GM06990 (cell line): ENCODE data around the gene CTIF.
A peak's percentile ranks its signal among the peaks of the same experiment; 100 is the strongest.

Experiments used
- DNase-seq: peaks from one replicate; pipeline ENCODE4 v3.0.0-alpha.2; 2011; ENCODE audit not compliant: insufficient read length; ENCODE audit errors: extremely low read depth
- H3K27me3 ChIP-seq: replicated peaks from 2 replicates; pipeline ENCODE4 v1.6.0; 2011; ENCODE audit warnings: low read length; ENCODE audit not compliant: control insufficient read depth, insufficient read depth
- H3K36me3 ChIP-seq: 2 replicates; pipeline ENCODE4 v1.5.1; 2011; ENCODE audit warnings: low read length; ENCODE audit not compliant: control insufficient read depth, insufficient read depth
- H3K4me3 ChIP-seq: replicated peaks from 2 replicates; pipeline ENCODE4 v1.5.1; 2011; ENCODE audit warnings: low read depth, mild to moderate bottlenecking, control low read depth, low read length
- TF ChIP-seq, protein P1 (sequence below): IDR thresholded peaks from 2 replicates; pipeline ENCODE4 v1.5.1; 2011; ENCODE audit warnings: low read length, control low read depth, mild to moderate bottlenecking, inconsistent platforms; ENCODE audit not compliant: insufficient read depth, poor library complexity, severe bottlenecking

Gene CTIF

DNA sequence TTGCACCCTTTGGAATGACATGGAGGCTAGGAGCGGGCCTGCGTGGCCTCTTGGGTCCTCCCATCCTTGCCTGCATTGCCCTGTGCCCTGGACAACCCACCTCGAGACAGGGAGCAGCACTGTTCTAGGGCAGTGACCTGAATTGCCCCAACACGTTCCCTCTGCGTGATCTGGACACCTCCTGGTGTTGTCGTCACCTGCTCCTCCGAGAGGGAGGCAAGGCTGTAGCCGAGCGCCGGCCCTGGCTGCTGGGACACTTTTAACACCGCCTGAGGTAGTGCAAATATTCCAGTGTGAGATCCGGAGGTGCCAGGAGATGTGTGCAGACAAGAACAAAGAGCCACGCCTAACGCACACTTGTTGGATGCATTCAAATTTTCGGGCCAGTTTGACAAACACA, 280.4 kb downstream of the CTIF start:
- H3K27me3 ChIP-seq: no peaks in the 10 kb centered on the region
- no peak overlapping the region for H3K4me3 ChIP-seq
- no peaks in the 10 kb centered on the region for H3K36me3 ChIP-seq
- DNase-seq: no peak
- TF ChIP-seq, protein P1, sequence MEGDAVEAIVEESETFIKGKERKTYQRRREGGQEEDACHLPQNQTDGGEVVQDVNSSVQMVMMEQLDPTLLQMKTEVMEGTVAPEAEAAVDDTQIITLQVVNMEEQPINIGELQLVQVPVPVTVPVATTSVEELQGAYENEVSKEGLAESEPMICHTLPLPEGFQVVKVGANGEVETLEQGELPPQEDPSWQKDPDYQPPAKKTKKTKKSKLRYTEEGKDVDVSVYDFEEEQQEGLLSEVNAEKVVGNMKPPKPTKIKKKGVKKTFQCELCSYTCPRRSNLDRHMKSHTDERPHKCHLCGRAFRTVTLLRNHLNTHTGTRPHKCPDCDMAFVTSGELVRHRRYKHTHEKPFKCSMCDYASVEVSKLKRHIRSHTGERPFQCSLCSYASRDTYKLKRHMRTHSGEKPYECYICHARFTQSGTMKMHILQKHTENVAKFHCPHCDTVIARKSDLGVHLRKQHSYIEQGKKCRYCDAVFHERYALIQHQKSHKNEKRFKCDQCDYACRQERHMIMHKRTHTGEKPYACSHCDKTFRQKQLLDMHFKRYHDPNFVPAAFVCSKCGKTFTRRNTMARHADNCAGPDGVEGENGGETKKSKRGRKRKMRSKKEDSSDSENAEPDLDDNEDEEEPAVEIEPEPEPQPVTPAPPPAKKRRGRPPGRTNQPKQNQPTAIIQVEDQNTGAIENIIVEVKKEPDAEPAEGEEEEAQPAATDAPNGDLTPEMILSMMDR: no peak

DNA sequence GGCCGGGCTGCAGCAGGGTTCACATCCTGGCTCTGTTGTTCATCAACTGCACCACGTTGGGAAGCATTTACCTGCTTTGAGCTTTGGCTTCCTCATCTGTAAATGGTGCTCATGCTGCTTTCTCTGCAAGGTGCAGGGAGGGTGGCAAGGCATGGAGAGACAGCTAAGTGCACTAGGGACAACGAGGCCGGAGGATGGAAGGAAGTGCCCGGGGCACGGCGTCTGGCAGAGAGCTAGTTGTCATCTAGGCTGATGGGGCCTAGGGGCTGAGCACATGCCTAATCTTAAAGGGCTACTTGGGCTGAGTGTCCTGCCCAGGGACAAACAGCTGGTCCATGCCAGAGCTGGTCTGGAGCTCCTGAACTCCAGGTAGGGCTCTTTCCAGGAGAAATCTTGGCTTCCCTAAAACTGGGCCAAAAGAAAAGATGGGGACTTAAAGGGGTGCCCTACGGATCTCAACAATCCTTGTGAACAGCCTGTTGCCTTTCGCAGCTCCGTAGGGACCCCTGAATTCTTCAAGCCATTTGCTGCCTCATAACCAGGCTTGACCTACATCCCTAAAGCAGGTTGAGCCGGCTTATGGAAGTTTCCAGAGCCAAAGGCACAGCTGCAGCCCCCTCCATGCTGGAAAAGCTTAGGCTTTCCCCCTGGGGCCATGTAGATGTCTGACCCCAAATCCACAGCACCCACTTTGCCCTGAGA, 281.1 kb downstream of the CTIF start:
- Histone ChIP-seq H3K4me3 (no peak overlapping the region), H3K27me3 (no peaks in the 10 kb centered on the region), H3K36me3 (no peaks in the 10 kb centered on the region)
- TF ChIP-seq, protein P1: no peak
- no peak for DNase-seq

DNA sequence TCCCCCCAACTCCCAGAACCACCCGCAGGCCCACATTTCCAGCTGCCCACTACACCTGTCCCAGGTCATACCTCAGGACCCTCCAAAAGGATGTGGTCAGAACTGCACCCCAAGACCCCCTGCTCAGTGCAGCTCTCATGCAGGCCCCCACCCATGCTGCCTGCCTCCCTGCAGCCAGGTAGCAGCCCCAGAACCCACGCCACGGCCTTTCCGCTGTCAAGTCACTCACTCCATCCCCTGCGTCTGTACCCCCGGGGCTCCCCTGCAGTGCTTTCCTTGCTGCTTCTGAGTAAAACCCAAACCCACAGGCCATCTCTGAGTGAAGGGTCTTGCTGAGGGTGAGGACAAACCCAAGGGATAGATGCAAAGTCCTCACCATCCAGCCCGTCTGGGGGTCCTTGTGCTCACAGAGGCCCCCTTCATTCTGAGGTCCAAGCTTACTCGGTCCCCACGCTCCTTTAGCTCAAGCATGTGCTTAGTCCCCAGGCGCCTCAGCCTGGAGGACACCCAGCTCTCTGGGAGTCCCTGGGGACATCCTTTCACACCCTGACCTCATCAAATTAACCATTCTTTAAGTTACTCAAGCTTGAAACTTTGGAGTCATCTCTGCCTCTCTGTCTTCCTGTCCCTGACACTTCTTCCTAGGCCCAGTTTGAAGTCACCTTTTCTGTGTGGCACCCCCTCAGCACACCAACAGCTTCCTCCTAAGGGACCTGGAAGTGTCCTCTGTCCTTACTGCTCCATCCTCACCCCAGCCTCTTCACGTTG, 281.8 kb downstream of the CTIF start:
- peak; percentile 82 for DNase-seq
- TF ChIP-seq, protein P1: no peak
- Histone ChIP-seq H3K27me3 (no peaks in the 10 kb centered on the region), H3K36me3 (no peaks in the 10 kb centered on the region), H3K4me3 (no peak overlapping the region)

DNA sequence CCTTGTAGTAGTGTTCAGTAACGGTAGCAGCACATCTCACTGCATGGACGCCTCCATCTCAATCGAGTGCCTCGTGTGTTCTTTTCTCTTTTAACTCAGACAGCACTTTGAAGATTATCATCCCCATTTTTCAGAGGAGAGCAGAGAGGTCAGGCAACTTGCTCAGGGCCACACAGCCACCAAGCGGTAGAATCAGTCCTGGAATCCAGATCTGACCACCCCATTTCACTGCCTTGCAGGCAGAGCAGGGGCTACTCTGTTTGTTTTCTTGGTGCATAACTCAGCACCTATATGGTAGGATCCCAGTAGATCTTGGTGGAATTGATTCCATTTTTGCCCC, 282.4 kb downstream of the CTIF start:
- TF ChIP-seq, protein P1: no peak
- DNase-seq: no peak
- Histone ChIP-seq H3K4me3 (no peak overlapping the region), H3K27me3 (no peaks in the 10 kb centered on the region), H3K36me3 (no peaks in the 10 kb centered on the region)

DNA sequence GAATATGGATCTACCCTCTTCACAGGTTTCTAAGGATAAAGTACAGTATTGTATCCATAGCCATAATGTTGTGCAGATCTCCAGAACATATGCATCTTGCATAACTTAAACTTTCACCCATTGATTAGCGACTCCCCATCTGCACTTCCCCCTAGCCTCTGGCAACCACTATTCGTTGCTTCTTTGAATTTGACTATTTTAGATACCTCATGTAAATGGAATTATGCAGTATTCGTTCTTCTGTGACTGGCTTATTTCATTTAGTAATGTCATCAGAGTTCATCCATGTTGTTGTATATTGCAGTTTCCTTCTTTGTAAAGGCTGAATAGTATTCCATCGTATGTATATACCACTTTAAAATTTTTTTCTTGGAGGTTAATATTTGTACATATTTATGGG, 283.0 kb downstream of the CTIF start:
- Histone ChIP-seq H3K27me3 (no peaks in the 10 kb centered on the region), H3K4me3 (no peak overlapping the region), H3K36me3 (no peaks in the 10 kb centered on the region)
- DNase-seq: no peak
- TF ChIP-seq, protein P1: no peak
